ENCODE results near the gene MYH11. TPM values are rescaled to one million over a fixed set of nuclear protein-coding genes. Genes with fewer than 3 reads are reported as not detected.

The MYH11 gene
- polyA plus RNA-seq, 1 donor from 2014 or later, result not detected

- no peak overlapping the region for H3K4me2 ChIP-seq (ENCODE audit: low read length)
- H3K27ac ChIP-seq (ENCODE audit: low read length), result no peak overlapping the region
- H3F3A ChIP-seq (ENCODE audit: insufficient read depth, low read length, poor library complexity, severe bottlenecking), result no peaks in the 10 kb centered on the region
- no peak overlapping the region for H2AFZ ChIP-seq (ENCODE audit: low read depth, low read length)
- no peaks in the 10 kb centered on the region for H4K20me1 ChIP-seq (ENCODE audit: insufficient read depth)
- no peaks in the 10 kb centered on the region for H3K79me2 ChIP-seq (replicated peaks; ENCODE audit: insufficient read depth, low read length)
- no peaks in the 10 kb centered on the region for H3K36me3 ChIP-seq (ENCODE audit: insufficient read depth, low read length)
- TF ChIP-seq CTCF (IDR thresholded peaks at IDR 0.05; ENCODE audit: poor library complexity, severe bottlenecking) (no peak), EZH2 (IDR thresholded peaks at IDR 0.05; ENCODE audit: borderline replicate concordance, insufficient read depth, low read length, poor library complexity, severe bottlenecking) (no peak), RAD21 (conservative IDR thresholded peaks at IDR 0.05) (no peak), POLR2AphosphoS5 (IDR thresholded peaks at IDR 0.05) (no peak), EP300 (conservative IDR thresholded peaks at IDR 0.05; ENCODE audit: poor library complexity, severe bottlenecking) (no peak), SMC3 (conservative IDR thresholded peaks at IDR 0.05; ENCODE audit: poor library complexity) (no peak), REST (IDR thresholded peaks at IDR 0.05; ENCODE audit: borderline replicate concordance) (no peak), MXI1 (conservative IDR thresholded peaks at IDR 0.05; ENCODE audit: poor library complexity, severe bottlenecking) (no peak), TAF1 (IDR thresholded peaks at IDR 0.05; ENCODE audit: low read depth) (no peak)
- no peaks in the 10 kb centered on the region for H3K27me3 ChIP-seq (ENCODE audit: insufficient read depth, low read depth, low read length)
- H3K9ac ChIP-seq (ENCODE audit: low read length), result no peak overlapping the region
- H3K9me2 ChIP-seq (ENCODE audit: insufficient read depth, low read length), result no peaks in the 10 kb centered on the region
- H3K9me3 ChIP-seq (ENCODE audit: low read length), result no peaks in the 10 kb centered on the region
- H3K4me3 ChIP-seq (ENCODE audit: low read length), result no peak overlapping the region
Measured at GRCh38 chr16:15703029-15703736, 153.6 kb downstream of the MYH11 start.

- Histone ChIP-seq H4K20me1 (ENCODE audit: insufficient read depth) (no peaks in the 10 kb centered on the region), H3K36me3 (ENCODE audit: insufficient read depth, low read length) (no peaks in the 10 kb centered on the region), H3K27ac (ENCODE audit: low read length) (no peak overlapping the region), H3K79me2 (replicated peaks; ENCODE audit: insufficient read depth, low read length) (no peaks in the 10 kb centered on the region), H3K4me2 (ENCODE audit: low read length) (no peak overlapping the region), H3K27me3 (ENCODE audit: insufficient read depth, low read depth, low read length) (no peaks in the 10 kb centered on the region), H3K9me2 (ENCODE audit: insufficient read depth, low read length) (no peaks in the 10 kb centered on the region), H3K9me3 (ENCODE audit: low read length) (no peaks in the 10 kb centered on the region), H3F3A (ENCODE audit: insufficient read depth, low read length, poor library complexity, severe bottlenecking) (no peaks in the 10 kb centered on the region), H2AFZ (ENCODE audit: low read depth, low read length) (no peak overlapping the region), H3K9ac (ENCODE audit: low read length) (no peak overlapping the region), H3K4me3 (ENCODE audit: low read length) (no peak overlapping the region)
- TF ChIP-seq EP300 (conservative IDR thresholded peaks at IDR 0.05; ENCODE audit: poor library complexity, severe bottlenecking), result no peak
- no peak for TF ChIP-seq EZH2 (IDR thresholded peaks at IDR 0.05; ENCODE audit: borderline replicate concordance, insufficient read depth, low read length, poor library complexity, severe bottlenecking)
- TF ChIP-seq TAF1 (IDR thresholded peaks at IDR 0.05; ENCODE audit: low read depth), result no peak
- no peak for TF ChIP-seq POLR2AphosphoS5 (IDR thresholded peaks at IDR 0.05)
Measured at GRCh38 chr16:15701975-15702970, 154.6 kb downstream of the MYH11 start.

Data from neural cell (in vitro differentiated cells).